Measurements from ENCODE around the gene CDH15.

CDH15 gene

DNA sequence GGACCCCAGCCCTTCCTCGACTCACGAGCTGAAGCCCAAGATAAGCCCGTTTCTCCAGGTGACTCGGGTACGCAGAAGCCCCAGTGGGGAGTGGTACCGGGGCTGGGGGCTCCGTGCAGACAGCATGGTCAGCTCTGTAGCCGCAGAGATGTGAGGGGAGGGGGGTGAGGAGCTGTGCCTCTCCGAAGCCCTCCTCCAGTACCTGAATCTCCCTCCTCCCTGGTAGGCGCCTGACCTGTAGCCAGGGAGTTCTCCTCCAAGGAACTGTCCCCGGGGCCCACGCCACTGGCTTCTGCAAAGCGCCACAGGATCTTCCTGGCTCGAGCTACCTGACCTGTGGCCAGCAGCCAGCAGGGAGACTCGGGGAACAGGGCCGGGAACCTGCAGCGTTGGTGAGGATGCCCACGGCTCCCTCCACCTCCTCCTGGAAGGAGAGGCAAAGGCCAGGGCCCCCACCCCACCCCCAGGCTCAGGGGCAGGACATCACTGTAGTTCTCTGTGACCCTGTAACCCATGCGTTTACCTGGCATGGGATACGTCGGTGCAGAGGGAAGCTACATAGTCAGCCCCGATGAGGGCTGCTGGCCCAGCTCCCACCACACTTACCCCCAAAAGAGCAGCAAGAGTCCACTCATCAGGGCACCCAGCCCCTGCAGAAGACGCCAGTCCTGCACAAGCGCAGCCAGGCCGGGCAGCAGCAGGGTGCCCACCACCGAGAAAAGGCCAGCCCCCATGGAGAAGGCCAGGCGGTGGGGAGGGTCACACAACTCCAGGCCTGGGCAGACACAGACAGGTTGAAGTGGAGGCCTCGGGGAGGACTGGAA is 27.1 kb downstream of the CDH15 start:
- no peak for DNase-seq (ENCODE audit: low read depth in 2 of 2)

DNA sequence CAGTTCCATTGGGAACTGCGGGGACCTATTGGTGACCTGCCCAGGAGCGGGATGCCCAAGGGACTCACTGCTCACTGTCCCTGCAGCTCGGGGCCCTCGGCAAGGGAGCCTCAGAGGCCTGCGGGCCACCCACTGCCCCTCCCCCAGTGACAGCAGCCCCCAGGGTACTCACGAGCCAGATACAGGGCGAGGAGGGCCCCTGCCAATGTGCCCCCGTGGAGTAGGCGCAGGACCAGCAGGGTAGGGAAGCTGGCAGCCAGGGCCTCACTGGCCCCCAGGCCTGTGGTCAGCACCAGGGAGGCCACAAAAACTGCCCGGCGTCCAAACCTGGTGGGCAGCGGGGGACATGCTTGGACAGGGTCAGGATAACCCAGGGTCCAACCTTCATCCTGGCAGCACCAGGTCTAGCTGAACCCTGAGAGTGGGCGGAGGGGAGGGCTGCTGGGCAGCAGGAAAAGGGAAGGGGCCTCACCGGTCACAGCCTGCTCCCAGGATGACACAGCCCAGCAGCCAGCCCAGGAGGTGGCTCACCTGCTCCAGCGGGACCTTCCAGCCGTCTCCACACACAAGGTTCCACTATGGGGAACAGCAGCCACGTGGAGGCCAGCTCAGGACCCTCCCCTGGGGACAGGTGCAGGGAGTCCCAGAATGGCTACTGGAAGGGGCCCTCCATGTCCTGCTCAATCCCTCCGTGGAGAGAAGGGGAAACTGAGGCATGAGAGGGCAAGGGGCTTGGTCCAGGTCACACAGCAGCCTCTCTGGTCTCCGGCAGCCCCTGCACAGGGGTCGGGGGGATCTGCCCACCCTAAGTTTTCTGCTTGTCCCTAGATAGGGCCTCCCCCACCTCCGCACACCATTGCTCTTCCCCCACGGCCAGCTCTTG is 27.9 kb downstream of the CDH15 start:
- DNase-seq (ENCODE audit: low read depth in 2 of 2): no peak

DNA sequence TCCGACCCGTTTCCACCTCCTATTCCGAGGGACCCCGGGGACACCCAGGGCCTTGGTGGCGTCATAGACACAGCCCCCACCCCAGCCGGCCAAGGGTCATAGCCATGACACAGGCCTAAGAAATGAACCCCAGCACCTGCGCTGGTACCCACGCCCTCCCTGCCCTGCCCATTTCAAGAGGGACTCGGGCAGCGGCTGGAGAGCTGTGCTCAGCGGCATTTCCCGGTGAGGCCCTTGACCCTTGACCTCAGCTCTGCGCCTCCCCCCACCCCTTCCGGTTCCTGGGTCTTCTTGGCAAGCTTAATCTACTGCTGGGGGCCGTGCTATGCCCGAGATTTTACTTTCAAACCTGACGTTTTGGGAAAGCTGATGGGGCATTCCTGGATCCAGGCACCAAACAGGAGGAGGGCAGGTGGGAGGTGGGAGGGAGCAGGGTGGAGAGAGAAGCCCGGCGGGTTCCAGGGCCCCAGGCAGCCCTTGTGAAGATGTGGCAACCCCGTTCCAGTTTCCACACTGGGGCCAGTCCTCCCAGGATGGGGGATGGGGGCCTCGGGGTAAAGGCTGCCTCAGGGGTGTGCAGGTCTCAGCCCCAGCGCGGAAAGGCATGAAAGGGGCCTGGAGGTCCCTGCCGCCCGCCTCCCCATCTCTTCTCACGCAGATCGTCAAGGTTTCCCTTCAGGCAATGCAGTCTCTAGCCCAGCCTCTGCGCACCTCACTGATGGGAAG is 28.7 kb downstream of the CDH15 start, which contains the start of gene SLC22A31:
TSS of gene SLC22A31 (minus strand) at position 414 of the 726 bp plus-strand sequence. CDS start at position 378, 36 bp downstream.
- DNase-seq (ENCODE audit: low read depth in 2 of 2): no peak

DNA sequence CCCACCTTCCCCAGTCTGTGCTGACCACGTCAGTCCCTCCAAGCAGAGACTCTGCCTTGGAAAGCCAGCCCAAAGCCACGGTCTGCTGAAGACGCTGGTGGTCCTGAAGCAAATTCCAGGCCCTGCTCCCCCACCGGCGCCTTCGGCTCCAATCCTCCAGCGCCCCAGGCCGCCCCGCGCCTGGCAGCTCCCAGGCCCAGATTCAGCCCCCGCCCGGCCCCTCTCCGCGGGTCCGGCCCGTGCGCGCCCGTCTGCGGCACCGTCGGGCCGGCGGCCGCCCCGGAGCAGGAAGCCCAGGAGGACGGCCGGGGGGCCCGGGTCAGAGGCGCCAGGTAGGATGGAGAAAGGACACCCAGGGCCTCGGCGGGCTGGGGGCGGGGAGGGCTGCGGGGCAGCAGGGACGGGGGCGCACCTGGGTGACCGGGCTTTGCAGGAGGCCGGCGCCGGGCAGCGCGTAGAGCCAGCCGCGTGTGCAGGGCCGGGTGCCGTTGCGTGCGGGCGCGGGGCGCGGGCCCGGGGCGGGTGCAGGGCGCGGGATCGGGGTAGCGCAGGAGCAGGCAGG is 29.4 kb downstream of the CDH15 start:
- no peak for DNase-seq (ENCODE audit: low read depth in 2 of 2)

DNA sequence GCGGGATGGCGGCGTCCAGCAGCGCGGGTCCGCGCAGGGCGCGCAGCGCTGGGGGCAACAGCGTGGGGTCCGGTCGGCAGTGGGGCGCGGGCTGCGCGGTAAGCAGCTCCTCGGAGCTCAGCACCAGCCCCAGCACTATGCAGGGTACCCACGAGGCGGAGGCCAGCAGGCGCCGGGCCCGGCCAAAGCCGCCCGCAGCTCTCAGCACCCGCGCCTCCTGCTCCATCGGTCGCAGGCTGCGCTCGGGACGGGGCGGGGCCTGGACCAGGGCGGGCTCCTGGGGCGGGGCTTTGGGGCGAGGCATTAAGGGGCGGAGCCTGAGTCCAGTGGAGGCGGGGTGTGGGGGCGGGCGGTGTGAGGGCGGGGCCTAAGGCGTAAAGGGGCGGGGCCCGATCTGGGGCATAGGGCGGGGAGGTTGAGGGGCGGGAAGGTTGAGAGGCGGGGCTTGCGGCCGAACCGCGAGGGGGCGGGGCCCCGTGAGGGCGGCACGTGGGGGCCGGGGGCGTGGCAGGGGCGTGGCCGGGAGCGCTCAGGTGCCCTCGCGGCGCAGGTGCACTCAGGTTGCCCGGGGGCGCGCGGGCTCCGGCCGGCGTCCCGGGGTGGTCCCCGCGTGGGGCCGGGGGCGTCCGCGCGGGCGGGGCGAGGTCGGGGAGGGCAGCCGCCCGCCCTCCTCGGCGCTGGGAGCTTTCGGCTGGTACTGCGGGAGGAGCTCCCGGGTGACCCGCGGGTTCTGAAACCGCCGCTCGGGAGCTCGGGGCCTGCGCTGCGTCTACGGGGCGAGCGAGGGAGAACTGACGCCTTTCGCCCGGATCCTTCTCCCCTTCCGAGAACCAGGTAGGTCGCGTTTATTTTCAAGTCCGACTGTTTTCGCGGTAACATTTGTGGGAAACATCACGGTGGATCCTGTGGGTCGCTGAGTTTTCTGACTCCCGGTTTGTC is 30.2 kb downstream of the CDH15 start:
- peak; percentile 41 to 64 for DNase-seq (ENCODE audit: low read depth in 2 of 2)

DNA sequence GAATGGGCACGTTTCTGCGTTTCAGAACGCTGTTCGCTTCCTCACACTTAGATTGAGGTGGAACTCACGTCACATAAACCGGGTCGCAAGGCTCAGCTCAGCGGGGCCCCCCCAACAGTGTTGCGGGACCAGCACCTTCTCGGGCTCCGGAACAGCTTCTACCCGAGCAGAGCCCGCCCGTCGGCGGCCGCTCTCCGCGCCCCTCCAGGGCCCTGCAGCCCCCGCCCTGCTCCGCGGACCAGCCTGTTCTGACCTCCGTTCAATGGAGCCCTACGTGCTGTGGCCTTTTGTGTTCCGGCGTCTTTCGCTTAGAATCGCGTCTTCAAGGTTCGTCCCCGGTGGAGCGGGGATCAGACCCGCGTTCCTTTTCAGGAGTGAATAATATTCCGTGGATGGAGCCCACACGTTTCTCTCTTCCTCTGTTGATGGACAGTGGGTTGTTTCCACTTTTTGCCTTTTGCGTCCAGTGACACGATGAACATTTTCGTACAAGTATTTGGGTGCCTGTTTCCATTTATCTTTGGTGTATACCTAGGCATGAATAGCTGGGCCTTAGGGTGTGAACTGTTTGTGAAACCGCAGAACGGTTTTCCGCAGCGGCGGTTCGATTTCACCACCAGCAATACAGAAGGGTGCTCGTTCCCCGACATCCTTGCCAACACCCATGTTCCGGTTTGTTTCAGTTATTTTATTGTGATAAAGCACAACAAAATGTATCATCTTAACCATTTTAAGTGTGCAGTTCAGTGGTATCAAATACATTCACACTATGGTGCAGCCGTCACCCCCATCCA is 31.1 kb downstream of the CDH15 start:
- DNase-seq (ENCODE audit: low read depth in 2 of 2): no peak

DNA sequence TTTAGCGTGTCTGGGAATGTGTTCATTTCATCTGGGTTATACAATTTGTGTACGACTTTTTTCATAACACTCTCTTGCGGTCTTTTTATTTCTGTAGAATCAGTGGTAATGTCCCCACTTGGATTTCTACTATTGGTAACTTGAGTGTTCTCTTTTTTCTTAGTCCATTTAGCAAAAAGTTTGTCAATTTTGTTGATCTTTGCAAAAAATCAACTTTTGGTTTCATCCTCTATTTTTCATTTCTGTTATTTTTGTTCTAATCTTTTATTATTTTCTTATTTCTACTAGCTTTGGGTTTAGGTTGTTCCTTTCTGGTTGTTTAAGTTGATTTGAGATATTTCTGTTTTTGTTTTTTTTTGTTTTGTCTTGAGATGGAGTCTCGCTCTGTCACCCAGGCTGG is 36.4 kb downstream of the CDH15 start:
- DNase-seq (ENCODE audit: low read depth in 2 of 2): no peak

DNA sequence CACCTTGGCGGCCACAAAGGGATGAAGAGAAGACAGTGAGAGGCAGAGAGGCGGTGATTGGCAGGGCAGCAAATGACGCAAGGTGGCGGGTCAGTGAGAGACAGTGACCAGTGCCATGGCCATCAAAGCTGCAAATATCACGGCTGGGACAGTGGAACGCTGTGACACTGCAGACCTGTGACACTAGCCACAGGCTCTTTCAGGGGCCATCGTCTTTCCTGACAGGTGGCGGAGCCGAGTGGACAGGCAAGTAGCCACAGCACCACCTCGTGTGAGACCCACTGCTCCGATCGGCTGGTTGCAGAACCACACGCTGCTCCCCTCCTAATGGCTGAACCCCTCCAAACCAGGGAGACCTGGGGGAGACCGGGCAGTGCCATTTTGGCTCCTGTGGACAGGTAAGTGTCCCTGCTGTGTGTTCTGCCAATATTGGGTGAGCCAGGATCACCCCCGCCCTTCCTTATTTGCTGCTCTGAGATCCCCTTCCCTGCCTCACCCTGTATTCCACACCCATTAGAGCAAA is 38.0 kb downstream of the CDH15 start:
- no peak for DNase-seq (ENCODE audit: low read depth in 2 of 2)

DNA sequence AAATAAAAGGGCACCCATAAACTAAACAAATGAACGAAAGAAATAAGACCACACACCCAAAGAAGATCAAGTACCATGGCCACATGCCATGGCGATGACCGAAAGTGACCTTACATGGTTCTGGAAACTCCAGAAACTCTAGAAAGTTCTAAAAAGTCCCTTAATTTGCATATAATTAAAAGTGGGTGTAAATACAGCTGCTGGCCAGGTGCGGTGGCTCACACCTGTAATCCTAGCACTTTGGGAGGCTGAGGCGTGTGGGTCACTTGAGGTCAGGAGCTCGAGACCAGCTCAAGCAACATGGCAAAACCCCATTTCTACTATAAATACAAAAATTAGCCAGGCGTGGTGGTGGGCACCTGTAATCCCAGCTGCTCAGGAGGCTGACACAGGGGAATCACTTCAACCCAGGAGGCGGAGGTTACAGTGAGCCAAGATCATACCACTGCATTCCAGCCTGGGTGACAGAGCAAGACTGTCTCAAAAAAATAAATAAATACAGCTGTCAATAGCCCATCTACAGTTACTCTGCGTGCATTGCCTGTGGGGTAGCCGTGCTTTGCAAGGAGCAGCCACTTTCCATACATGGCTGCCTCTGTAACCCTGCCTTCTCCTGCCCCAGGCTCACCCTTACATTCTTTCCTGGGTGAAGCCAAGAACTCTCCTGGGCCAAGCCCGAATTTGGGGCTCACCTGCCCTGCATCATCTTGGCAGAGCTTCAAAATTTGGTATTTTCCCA is 38.8 kb downstream of the CDH15 start:
- DNase-seq (ENCODE audit: low read depth in 2 of 2): no peak

DNA sequence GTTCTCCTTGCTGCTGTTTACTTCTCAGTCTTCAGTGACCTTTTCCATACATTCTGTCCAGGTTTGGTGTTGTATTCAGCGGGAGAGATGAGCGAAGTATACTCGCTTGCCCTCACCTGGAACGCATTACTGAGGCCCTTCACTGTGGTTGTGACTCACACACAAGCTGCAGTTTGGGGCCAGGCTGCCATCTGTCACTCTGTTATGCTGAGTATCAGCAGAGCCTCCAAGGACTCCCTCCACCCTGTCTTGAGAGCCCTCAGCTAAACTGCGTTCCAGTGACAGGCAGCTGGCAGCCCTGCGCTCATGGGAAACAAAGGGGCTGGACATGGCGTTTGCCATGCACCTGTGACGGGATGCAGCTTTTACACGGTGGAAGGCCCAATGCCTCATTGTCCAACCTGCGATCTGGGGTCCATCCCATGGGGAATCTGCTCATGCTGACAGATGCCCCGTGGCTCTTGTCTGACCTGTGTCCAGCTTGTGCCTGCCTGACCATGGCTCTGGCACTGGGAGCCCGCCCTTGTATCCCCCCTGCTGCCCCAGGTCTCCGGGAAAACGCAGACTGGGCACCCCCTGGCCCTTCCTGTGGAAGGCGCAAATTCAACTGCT is 39.5 kb downstream of the CDH15 start:
- no peak for DNase-seq (ENCODE audit: low read depth in 2 of 2)

DNA sequence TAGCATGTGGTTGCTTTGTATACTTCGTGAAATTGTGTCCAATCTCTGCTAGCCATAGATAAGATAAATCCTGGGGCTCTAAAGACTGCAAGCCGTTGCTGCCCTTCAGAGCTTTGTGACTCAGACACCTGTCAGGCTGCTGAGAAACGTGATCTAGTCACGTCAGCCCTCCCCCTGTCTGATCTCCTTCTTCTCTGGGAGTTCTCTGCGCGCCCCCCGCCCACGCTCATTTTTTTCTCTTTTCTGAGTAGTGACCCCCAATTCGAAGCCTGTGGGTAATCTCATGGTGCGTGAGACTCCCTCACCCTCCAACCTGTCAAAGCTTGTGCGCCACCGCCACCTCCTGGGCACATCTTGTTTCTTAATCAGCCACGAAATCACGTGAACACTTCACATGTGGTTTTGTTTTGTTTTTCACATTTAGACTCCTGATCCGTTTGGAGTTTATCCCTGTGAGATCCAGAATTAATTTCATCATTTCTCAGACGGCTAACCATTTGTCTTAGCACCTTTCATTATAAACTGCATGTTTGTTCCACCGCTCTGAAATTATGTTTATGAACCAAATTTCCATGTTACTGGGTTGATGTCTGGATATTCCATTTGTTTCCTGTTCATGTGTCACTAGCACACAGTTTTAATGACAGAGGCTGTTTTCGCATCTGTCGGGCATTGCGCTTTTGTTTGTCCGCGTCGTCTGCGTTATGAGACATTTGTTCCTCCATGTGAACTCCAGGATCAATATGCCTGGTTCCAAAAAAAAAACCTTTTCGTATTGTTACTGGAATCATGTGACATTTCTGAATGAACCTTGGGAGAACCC is 45.0 kb downstream of the CDH15 start:
- DNase-seq (ENCODE audit: low read depth in 2 of 2): peak; percentile 86 to 89

DNA sequence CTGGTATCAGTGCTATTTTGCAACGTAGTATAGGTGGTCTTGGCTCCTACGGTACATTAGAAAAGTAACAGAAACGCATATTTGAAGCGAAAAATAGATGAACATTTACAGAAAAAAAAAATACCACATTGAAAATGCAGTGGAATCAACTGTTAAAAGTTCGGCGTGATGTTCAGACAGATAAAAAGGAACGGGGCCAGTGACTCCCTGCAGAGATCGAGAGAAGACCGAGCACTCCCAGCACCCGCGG is 45.5 kb downstream of the CDH15 start:
- DNase-seq (ENCODE audit: low read depth in 2 of 2): no peak

DNA sequence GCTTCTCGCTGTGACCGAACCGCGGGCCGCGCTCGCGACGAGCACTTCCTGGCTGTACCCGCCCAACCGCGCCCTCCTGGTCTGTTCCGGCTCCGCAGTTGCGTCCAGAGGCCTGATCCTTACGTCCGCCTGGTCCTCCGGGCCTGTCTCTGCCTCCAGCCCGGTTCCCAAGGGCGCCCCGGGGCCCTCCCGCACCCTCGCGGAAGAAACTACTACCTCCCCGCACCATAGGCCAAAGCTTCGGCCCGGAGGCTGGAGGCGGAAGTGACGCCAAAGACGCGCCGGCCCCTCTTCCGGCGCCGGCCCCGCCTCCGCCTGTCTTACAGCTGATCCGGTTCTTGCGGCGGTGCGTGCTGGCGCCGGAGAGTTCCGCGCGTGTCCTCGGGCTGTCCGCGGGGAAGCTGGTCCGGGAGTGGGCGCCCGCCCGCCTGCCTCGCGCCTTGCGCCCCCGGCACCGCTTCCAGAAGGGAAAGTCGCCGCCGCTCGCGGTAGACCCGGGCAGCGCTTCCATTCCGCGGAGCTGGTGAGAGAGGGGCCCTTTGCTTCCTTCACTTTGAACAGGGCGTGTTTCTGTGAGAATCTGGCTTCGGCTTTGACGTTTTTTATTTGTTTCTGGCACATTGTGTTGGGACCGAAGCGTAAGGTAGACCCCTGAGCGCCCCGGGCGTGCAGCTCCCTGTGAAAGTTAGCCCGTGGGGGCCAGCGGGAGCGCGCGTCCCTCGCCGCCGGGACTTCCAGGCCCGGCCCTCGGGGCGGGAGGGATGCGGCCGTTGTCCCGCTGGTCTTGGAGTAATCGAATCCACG is 46.0 kb downstream of the CDH15 start, which contains the start of gene ZNF778:
TSS of gene ZNF778 (plus strand) at position 316 of the 804 bp plus-strand sequence. CDS start 3,425 bp downstream, outside the sequence.
- DNase-seq (ENCODE audit: low read depth in 2 of 2): peak; percentile 51 to 77

DNA sequence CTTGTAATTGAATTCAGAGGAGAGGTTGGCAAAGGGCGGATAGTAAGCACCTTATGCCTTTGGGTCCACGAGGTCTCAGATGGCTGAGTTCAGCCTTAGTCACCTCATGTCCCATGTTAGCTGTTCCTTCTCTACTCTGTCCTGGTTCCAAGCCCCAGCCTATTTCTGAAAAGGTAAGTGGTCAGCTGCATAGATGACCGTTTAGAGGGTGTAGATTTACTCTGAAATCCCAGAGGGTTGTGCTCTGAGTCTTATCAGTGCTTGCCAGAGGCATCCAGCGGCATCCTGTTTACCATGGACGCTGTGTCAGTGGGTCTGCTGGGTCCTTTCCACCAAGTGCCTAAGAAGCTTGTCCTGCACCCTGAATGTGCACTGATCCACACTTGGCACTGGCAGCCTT is 47.8 kb downstream of the CDH15 start:
- no peak for DNase-seq (ENCODE audit: low read depth in 2 of 2)

DNA sequence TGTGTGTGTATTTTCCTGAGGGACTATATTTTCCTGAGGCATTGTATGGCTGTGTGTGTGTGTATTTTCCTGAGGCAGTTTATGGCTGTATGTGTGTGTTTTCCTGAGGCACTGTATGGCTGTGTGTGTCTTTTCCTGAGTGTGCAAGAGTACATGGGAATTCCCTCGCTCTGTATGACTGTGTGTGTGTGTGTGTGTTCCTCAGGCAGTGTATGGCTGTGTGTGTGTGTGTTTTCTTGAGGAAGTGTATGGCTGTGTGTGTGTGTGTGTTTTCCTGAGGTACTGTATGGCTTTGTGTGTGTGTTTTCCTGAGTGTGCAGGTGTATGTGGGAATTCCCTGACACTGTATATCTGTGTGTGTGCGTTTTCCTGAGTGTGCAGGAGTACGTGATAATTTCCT is 50.1 kb downstream of the CDH15 start:
- no peak for DNase-seq (ENCODE audit: low read depth in 2 of 2)

DNA sequence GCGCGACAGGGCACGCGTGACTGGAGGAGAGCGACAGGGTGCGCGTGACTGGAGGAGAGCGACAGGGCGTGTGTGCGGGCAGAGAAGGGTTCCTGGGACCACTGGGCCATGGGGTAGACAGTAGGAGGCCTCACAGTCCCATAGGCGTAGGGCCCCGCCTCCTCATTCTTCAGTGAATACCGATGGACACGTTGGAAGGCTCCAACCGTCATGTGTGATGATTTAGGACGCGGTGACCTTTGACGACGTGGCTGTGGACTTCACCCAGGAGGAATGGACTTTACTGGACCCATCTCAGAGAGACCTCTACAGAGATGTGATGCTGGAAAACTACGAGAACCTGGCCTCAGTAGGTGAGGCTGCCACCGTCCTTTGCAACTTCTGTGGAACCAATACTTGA is 51.4 kb downstream of the CDH15 start:
- no peak for DNase-seq (ENCODE audit: low read depth in 2 of 2)

DNA sequence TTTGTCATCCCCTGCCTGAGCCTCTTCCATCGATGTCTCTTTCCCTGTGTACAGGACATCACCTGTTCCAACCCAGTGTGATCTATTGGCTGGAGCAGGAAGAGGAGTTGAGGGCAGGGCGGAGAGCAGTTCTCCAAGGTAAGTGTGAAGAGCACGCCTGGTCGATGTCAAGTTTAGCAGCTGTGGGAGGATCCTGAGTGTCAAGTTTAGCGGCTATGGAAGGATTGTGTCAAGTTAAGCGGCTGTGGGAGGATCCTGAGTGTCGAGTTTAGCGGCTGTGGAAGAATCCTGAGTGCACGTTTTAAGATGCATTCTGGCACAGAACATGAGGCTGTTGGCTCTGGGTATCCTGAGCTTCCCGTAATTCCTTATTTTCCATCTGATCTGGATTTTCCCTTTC is 53.1 kb downstream of the CDH15 start:
- DNase-seq (ENCODE audit: low read depth in 2 of 2): no peak
